ENCODE measurements around the gene DYNC1I1. TPM values are rescaled to one million over a fixed set of nuclear protein-coding genes. Genes with fewer than 3 reads are reported as not detected.

DYNC1I1 gene
- total and polyA plus RNA-seq, 2 of the 4 experiments (the other 2 are of a cell fraction), result under 0.01 to 0.15 TPM

- H3K9me3 ChIP-seq (ENCODE audit: control insufficient read depth, insufficient read depth, low read length), result no peaks in the 10 kb centered on the region
- H4K5ac ChIP-seq (ENCODE audit: low read depth, low read length), result no peak overlapping the region
- no peak overlapping the region for H4K8ac ChIP-seq (ENCODE audit: low read depth in 2 of 2, low read length in 2 of 2)
- in situ Hi-C loops (cut with MboI; ENCODE audit: low sequenced_read_pairs), result no loop called here
- no peak for DNase-seq
- no peak overlapping the region for H3K4ac ChIP-seq (ENCODE audit: low read depth, low read length)
- H3K4me1 ChIP-seq (ENCODE audit: control insufficient read depth, insufficient read depth, low read length), result no peaks in the 10 kb centered on the region
- WGBS, 2 experiments (ENCODE audit: extremely low coverage in 2 of 2, insufficient read length in 1 of 2), result no CpG with 5 or more reads among the region's 4 CpGs
- ATAC-seq (ENCODE audit: low read depth), result no peak
- H2BK5ac ChIP-seq (ENCODE audit: low read depth, low read length, poor library complexity, severe bottlenecking), result no peak overlapping the region
- H3K27ac ChIP-seq (ENCODE audit: insufficient read depth, low read length), result no peak overlapping the region
- no peaks in the 10 kb centered on the region for H3K79me1 ChIP-seq (ENCODE audit: low read depth in 1 of 2, low read length in 2 of 2)
- H3K23ac ChIP-seq (ENCODE audit: low read depth, low read length), result no peak overlapping the region
- no peak overlapping the region for H3K4me3 ChIP-seq (ENCODE audit: insufficient read depth, low read depth, low read length)
- intact Hi-C loops (cut with micrococcal nuclease), result no loop called here
- H4K20me1 ChIP-seq (ENCODE audit: insufficient read depth, low read length), result no peaks in the 10 kb centered on the region
- no peak for TF ChIP-seq MAZ (IDR thresholded peaks at IDR 0.05; ENCODE audit: borderline replicate concordance, low read depth, low read length)
- TF ChIP-seq SMC3 (IDR thresholded peaks at IDR 0.05; ENCODE audit: low read depth, low read length), result no peak
- TF ChIP-seq MAFK (IDR thresholded peaks at IDR 0.05; ENCODE audit: low read depth, low read length), result no peak
- TF ChIP-seq USF2 (IDR thresholded peaks at IDR 0.05; ENCODE audit: low read depth, low read length), result no peak
- TF ChIP-seq POLR2A (IDR thresholded peaks at IDR 0.05; ENCODE audit: low read depth, low read length), result no peak
- no peak for TF ChIP-seq RAD21 (IDR thresholded peaks at IDR 0.05; ENCODE audit: low read length)
- no peak for TF ChIP-seq CEBPB (IDR thresholded peaks at IDR 0.05; ENCODE audit: low read depth, low read length)
- no peak for TF ChIP-seq BHLHE40 (IDR thresholded peaks at IDR 0.05; ENCODE audit: low read depth, low read length)
- no peak for TF ChIP-seq ELK1 (IDR thresholded peaks at IDR 0.05; ENCODE audit: borderline replicate concordance, low read depth, low read length)
- TF ChIP-seq CTCF (conservative IDR thresholded peaks at IDR 0.05; ENCODE audit: low read depth, low read length), result no peak
- TF ChIP-seq FOS (IDR thresholded peaks at IDR 0.05; ENCODE audit: low read depth, low read length), result no peak
- no peak overlapping the region for H2BK20ac ChIP-seq (ENCODE audit: low read depth, low read length)
- CTCF ChIA-PET, result no interaction called here
- H3K9me1 ChIP-seq (ENCODE audit: insufficient read depth, low read length), result no peaks in the 10 kb centered on the region
- no peak overlapping the region for H2BK15ac ChIP-seq (ENCODE audit: low read depth, low read length)
- H3K36me3 ChIP-seq (ENCODE audit: control insufficient read depth, insufficient read depth, low read length), result no peaks in the 10 kb centered on the region
- no peak overlapping the region for H4K91ac ChIP-seq (ENCODE audit: insufficient read depth, low read depth, low read length)
- no peak overlapping the region for H2AFZ ChIP-seq (replicated peaks; ENCODE audit: low read length, poor library complexity)
- dilution Hi-C loops (cut with HindIII; ENCODE audit: low sequenced_read_pairs, unreplicated experiment), result no loop called here
- H3K56ac ChIP-seq (ENCODE audit: extremely low read depth, insufficient read depth, low read length), result no peak overlapping the region
- H3K14ac ChIP-seq (replicated peaks; ENCODE audit: low read depth, low read length), result no peak overlapping the region
- no peak overlapping the region for H2BK120ac ChIP-seq (ENCODE audit: low read depth, low read length)
- no peak overlapping the region for H2AK9ac ChIP-seq (replicated peaks; ENCODE audit: low read depth, low read length, poor library complexity)
- H3K27me3 ChIP-seq (ENCODE audit: control insufficient read depth, insufficient read depth, low read length), result no peaks in the 10 kb centered on the region
- H3K18ac ChIP-seq (ENCODE audit: low read depth, low read length), result no peak overlapping the region
- no peak overlapping the region for H3K9ac ChIP-seq (ENCODE audit: low read depth, low read length)
- POLR2A ChIA-PET (ENCODE audit: unreplicated experiment), result no interaction called here
- no peak overlapping the region for H2AK5ac ChIP-seq (ENCODE audit: low read depth, low read length)
- H3K4me2 ChIP-seq (ENCODE audit: low read depth, low read length), result no peak overlapping the region
- no TSS peak for BruUV-seq (replicated peaks)
Observed at GRCh38 chr7:95976369-95977060, 204.2 kb downstream of the DYNC1I1 start.
